OCI-LY3 (cell line): Measurements from ENCODE around the gene TNF.

Source experiments
- H2AFZ ChIP-seq: fragments of 200-600, 300-600 bp; shearing (Covaris generic); 2 replicates; pipeline ENCODE4 v1.6.0; 2014; ENCODE audit warnings: antibody characterized with exemption, low read depth, low read length
- H3K27ac ChIP-seq: fragments of 200-600, 300-600 bp; sonication (generic); 2 replicates; pipeline ENCODE4 v1.5.1; 2014; ENCODE audit warnings: mild to moderate bottlenecking, low read length, moderate library complexity, mixed read lengths
- H3K27me3 ChIP-seq: fragments of 200-600, 300-600 bp; sonication (generic); 2 replicates; pipeline ENCODE4 v1.6.1; 2014; ENCODE audit warnings: low read depth, low read length, mixed read lengths
- H3K36me3 ChIP-seq: fragments of 200-600, 300-600 bp; sonication (generic); replicated peaks from 2 replicates; pipeline ENCODE3; 2014; ENCODE audit warnings: low read depth, low read length, mixed read lengths
- H3K4me1 ChIP-seq: fragments of 300-600, 200-600 bp; sonication (generic); 2 replicates; pipeline ENCODE4 v1.6.1; 2014; ENCODE audit warnings: low read length, mixed read lengths
- H3K4me2 ChIP-seq: fragments of 200-600, 300-600 bp; sonication (generic); 2 replicates; pipeline ENCODE4 v1.6.1; 2014; ENCODE audit warnings: low read length, mixed read lengths
- H3K4me3 ChIP-seq: fragments of 300-600, 200-600 bp; sonication (generic); 2 replicates; pipeline ENCODE4 v1.5.1; 2014; ENCODE audit warnings: antibody characterized with exemption, mild to moderate bottlenecking, low read length, moderate library complexity
- H3K79me2 ChIP-seq: fragments of 300-600, 200-600 bp; shearing (Covaris generic); 2 replicates; pipeline ENCODE4 v1.6.1; 2014; ENCODE audit warnings: mild to moderate bottlenecking, low read length, mixed read lengths
- H3K9ac ChIP-seq: fragments of 300-600, 200-600 bp; shearing (Covaris generic); 2 replicates; pipeline ENCODE4 v1.6.0; 2014; ENCODE audit warnings: mild to moderate bottlenecking, low read length, moderate library complexity
- H3K9me3 ChIP-seq: fragments of 200-600, 300-600 bp; shearing (Covaris generic); 2 replicates; pipeline ENCODE4 v1.6.1; 2014; ENCODE audit warnings: low read length, mixed read lengths; ENCODE audit not compliant: insufficient read depth
- H4K20me1 ChIP-seq: fragments of 200-600, 300-600 bp; sonication (generic); 2 replicates; pipeline ENCODE4 v1.6.1; 2016; ENCODE audit warnings: low read length, mixed read lengths; ENCODE audit not compliant: insufficient read depth
- EZH2phosphoT487 ChIP-seq: fragments of 200-600 bp; shearing (Covaris generic); IDR thresholded peaks from 2 replicates; pipeline ENCODE4 v1.6.1; 2018; ENCODE audit warnings: antibody characterized with exemption, mixed run types, low read depth
- TF ChIP-seq, protein P1 (sequence below): fragments of 200-600, 300-600 bp; sonication (generic); IDR thresholded peaks from 2 replicates; pipeline ENCODE4 v1.5.1; 2014; ENCODE audit warnings: antibody characterized with exemption, low read length, low read depth

TNF gene

DNA sequence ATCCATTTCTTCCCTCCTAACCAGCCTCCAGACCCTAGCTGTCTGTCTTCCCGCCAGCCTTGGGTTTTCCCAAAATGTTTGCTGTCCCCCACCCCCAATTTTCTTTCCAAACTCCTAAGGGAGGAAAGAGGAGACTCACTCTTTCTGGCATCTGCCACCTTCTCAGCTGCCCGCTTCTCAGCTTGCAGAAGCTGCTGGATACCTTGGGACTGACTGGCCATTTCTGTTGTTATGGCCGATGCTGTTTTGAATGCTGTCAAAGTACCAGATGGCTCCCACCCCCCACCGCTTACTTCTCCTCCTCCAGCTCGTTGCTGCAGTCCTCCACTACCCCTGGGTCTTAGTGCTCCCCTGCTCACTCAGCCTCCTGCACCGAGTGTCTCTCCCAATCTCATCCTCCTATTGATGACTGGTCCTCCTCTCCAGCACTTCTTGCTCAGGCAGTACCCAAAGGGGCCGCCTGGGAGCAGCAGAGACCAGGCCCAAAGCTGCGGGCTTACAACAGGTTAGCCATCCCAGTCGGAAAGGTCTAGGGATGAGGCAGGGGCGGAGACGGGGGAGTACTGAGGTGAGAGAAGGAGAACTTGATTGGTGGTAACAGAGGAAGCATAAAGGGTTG, 28.9 kb upstream of the TNF start, which contains the start of gene ATP6V1G2:
TSS of gene ATP6V1G2 (minus strand) at position 270 of the 619 bp plus-strand sequence. CDS start at position 221, 49 bp downstream.
- H3K4me1 ChIP-seq = peaks cover 23% of the 10 kb centered on the region
- H3K4me3 ChIP-seq = peak within 1 kb of the TSS; percentile 81
- peaks cover 27% of the 10 kb centered on the region for H3K79me2 ChIP-seq
- H3K27me3 ChIP-seq = no peaks in the 10 kb centered on the region
- H3K9ac ChIP-seq = peak within 1 kb of the TSS; percentile 74
- H3K36me3 ChIP-seq = peaks cover 4% of the 10 kb centered on the region
- H2AFZ ChIP-seq = peak within 1 kb of the TSS; percentile 76
- peak within 1 kb of the TSS; percentile 48 for H3K27ac ChIP-seq
- no peaks in the 10 kb centered on the region for H3K9me3 ChIP-seq
- no peaks in the 10 kb centered on the region for H4K20me1 ChIP-seq
- no peak for TF ChIP-seq EZH2phosphoT487
- TF ChIP-seq, protein P1, sequence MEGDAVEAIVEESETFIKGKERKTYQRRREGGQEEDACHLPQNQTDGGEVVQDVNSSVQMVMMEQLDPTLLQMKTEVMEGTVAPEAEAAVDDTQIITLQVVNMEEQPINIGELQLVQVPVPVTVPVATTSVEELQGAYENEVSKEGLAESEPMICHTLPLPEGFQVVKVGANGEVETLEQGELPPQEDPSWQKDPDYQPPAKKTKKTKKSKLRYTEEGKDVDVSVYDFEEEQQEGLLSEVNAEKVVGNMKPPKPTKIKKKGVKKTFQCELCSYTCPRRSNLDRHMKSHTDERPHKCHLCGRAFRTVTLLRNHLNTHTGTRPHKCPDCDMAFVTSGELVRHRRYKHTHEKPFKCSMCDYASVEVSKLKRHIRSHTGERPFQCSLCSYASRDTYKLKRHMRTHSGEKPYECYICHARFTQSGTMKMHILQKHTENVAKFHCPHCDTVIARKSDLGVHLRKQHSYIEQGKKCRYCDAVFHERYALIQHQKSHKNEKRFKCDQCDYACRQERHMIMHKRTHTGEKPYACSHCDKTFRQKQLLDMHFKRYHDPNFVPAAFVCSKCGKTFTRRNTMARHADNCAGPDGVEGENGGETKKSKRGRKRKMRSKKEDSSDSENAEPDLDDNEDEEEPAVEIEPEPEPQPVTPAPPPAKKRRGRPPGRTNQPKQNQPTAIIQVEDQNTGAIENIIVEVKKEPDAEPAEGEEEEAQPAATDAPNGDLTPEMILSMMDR = peak; percentile 93
- H3K4me2 ChIP-seq = peak within 1 kb of the TSS; percentile 84

DNA sequence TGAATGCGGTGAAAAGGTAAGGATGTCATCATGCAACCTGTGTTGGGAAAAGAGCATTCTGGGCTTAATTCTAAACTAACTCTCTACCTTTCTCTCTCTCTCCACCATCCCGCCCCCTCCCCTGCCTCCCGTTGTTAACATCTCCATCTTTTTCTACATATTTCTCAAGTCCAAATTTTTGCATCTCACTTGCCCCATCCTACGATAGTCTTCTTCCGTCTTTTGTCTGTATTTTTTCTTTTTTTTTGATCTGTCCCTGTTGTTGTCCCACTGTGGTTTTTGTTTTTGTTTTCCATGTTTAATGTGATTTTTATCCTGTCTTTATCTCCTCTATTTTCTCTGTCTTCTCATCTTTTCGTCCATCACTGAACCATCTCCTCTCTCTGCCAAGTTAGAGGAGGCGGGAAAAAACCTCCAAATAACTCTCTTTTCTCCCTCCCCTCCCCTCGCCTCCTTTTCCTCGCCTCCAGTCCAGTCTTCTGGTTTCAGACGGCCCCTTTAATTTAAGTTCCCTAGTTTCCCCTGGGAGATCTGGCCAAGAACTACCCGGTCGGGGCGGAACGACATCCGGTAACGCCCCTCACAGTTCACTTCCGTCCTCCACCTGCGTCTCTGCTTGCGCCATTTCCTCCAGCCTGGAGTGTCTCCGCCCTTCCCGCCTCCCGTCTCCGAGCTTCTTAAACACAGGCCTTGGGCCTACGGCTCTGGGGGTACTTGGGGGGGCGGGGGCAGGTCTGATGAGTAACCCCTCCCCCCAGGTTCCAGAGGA, 28.2 kb upstream of the TNF start, which contains the start of gene NFKBIL1:
TSS of gene NFKBIL1 (plus strand) at position 651 of the 769 bp plus-strand sequence. CDS start at position 738, 87 bp downstream.
- Histone ChIP-seq H2AFZ (peak within 1 kb of the TSS; percentile 76), H3K79me2 (peaks cover 23% of the 10 kb centered on the region)
- TF ChIP-seq EZH2phosphoT487 = no peak
- TF ChIP-seq, protein P1 = peak; percentile 1; the same call in 1 of the 2 replicates

DNA sequence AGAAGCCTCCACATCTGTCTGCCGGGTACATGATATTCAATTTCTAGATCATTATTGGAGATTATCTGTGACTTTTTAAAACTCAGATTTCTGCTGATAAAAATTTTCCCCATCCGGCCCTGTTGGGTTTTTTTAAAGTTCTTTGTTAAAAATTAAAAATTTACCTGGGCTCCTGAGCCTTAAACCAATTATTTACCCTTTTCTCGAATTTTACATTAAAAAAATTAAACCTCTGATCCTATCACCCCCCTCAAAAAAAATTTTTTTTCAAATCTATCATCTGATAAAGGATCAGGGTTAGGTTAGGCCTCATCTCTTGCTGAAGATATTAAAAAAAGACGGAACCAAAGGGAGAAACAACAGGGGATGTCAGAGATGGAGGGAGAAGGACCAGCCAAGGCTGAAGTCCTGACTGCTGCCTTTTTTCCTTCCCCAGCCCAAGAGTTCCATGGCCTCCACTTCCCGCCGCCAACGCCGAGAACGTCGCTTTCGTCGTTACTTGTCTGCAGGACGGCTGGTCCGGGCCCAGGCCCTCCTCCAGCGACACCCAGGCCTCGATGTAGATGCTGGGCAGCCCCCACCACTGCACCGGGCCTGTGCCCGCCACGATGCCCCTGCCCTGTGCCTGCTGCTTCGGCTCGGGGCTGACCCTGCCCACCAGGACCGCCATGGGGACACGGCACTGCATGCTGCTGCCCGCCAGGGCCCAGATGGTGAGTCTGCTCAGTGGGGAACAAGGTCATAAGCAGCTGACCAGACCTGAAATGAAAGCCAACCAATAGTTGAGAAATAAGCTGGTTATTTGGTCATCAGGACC, 27.4 kb upstream of the TNF start:
- Histone ChIP-seq H2AFZ (no peak overlapping the region), H3K36me3 (peaks cover 4% of the 10 kb centered on the region), H3K4me1 (peaks cover 25% of the 10 kb centered on the region), H3K27me3 (no peaks in the 10 kb centered on the region), H3K79me2 (peaks cover 16% of the 10 kb centered on the region), H3K9me3 (no peaks in the 10 kb centered on the region), H3K4me2 (peak overlapping the region; percentile 84), H3K9ac (peak overlapping the region; percentile 74), H4K20me1 (no peaks in the 10 kb centered on the region), H3K4me3 (peak overlapping the region; percentile 81), H3K27ac (peak overlapping the region; percentile 48)
- TF ChIP-seq, protein P1 = no peak
- no peak for TF ChIP-seq EZH2phosphoT487

More for the DNA sequence above, 28.2 kb upstream of the TNF start, which contains the start of gene NFKBIL1:
- peak within 1 kb of the TSS; percentile 48 for H3K27ac ChIP-seq
- H4K20me1 ChIP-seq = no peaks in the 10 kb centered on the region
- no peaks in the 10 kb centered on the region for H3K27me3 ChIP-seq
- H3K9ac ChIP-seq = peak within 1 kb of the TSS; percentile 74
- H3K4me1 ChIP-seq = peaks cover 27% of the 10 kb centered on the region
- peak within 1 kb of the TSS; percentile 84 for H3K4me2 ChIP-seq
- peak within 1 kb of the TSS; percentile 81 for H3K4me3 ChIP-seq
- H3K9me3 ChIP-seq = no peaks in the 10 kb centered on the region
- peaks cover 4% of the 10 kb centered on the region for H3K36me3 ChIP-seq
